Measurements from ENCODE around the gene GPC5.

GPC5 gene

DNA sequence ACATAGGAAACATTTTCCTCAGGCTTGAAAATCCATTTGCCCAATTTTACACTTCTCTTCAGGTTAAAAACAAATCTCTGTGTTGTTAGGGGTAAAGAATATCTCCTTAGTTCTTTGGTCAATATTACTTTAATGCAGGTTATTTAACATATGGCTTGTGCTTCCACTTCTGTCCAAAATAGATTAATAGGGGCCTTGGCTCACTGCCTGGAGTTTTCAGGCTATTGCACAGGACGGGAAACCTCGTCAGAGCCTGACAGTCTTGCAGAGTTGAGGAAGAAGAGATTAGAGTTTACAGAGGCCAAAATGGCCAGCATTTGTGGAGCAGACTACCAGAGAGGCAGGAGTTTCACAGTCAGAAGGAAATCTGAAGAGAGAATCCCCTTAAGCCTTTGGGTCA is 964.3 kb downstream of the GPC5 start:
- DNase-seq (ENCODE audit: low spot score): no peak

DNA sequence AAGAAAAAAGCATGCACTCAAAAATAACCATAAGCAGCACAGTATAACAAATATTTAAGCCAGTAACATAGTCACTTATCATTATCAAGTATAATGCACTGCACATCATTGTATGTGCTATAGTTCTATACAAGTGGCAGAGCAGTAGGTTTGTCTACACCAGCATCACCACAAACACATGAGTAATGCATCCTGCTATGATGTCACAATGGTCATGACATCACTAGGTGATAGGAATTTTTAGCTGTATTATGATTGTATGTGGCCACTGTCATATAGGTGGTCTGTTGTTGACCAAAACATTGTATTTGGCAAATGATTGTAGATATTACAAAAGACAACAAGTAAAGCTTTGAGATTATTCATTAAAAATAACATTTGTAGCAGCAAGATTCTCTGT is 967.5 kb downstream of the GPC5 start:
- no peak for DNase-seq (ENCODE audit: low spot score)

DNA sequence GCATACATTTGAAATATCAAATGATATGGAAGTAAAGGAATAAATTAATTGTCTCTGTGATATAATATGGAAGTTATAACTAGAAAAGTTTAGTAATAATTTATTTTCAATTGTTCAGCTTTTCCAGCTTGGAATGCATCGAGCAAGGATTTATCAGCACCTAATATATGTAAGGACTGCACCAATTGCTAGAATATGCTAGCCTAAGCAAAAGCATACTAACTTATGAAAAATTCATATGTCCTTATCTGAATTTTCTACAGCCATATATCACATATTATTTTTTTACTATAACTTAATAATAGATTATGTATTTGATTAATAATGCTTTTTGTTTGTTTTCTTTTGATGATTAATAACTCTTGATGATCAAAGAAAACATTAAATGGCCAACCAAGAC is 979.0 kb downstream of the GPC5 start:
- no peak for DNase-seq (ENCODE audit: low spot score)

DNA sequence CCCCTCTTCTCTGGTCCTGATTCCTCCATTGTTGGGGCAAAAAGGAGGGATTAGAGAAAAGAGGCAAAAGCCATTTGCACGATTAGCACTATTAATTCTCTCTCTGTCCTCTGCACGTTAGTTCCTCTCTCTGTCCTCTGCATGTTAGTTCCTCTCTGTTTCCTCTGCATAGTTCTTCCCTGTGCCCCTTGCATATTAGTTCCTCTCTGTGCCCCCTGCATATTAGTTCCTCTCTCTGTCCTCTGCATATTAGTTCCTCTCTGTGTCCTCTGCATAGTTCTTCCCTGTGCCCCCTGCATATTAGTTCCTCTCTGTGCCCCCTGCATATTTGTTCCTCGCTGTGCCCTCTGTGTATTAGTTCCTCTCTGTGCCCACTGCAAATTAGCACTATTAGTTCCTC is 981.0 kb downstream of the GPC5 start:
- DNase-seq (ENCODE audit: low spot score): no peak

- no peak for DNase-seq (ENCODE audit: low spot score)
Measured at GRCh38 chr13:92384410-92384809, 986.0 kb downstream of the GPC5 start.

GRCh38 chr13:92387245-92387644 is 988.8 kb downstream of the GPC5 start:
- DNase-seq (ENCODE audit: low spot score): no peak

DNA sequence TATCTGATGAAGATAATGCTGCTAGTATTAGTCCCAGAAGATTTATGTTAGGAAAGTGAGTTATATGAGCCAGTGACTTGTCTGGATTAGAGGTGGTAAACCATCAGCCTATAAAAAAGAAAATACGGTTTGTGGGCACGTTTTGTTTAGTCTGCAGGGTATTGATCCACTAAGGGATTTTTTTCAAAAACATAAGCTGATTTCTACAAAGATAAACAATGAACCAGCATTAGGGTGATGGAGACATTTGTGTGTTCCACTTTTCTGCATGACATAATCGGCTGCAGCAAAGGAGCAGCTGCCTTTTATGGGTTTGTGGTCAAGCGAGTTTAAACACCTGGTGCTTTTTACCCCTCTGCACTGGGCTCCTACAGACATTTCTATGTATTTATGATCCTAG is 991.8 kb downstream of the GPC5 start:
- no peak for DNase-seq (ENCODE audit: low spot score)

GRCh38 chr13:92403606-92404005 is 1005.2 kb downstream of the GPC5 start:
- no peak for DNase-seq (ENCODE audit: low spot score)

- no peak for DNase-seq (ENCODE audit: low spot score)
Measured at GRCh38 chr13:92407858-92408257, 1009.4 kb downstream of the GPC5 start.

DNA sequence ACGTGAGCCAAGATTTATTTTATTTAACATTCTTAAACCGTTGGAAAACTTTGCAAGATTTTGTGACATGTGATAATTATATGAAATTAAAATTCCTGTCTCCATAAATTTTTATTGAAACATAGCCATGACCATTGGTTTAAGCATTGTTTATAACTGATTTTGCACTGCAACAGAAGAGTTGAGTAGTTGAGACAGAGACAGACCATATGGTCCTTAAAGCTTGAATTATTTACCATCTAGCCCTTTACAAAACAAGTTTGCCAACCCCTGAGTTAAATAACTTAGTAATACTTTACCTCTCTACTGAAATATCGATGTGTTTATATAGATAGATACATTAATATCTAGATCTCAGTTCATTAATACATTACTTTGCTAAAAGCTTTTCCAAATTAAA is 1014.1 kb downstream of the GPC5 start:
- no peak for DNase-seq (ENCODE audit: low spot score)

DNA sequence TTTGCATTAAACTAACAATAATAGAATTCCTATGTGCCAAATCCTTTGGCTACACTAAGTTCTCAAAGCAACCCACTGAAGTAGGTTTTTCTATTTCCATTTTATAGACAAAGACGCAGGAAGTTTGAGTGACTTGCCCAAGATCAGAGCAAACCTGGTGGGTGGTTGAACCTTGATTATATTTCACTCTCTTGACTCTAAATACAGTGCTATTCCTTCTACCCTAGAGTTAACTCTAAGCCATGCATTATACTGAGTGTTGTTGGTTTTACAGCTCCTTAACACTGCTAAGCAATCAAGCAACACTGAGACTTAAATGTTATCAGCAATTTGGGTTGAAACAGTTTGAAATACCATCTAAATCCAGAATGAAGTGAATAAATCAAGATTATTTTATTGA is 1014.6 kb downstream of the GPC5 start:
- no peak for DNase-seq (ENCODE audit: low spot score)

DNA sequence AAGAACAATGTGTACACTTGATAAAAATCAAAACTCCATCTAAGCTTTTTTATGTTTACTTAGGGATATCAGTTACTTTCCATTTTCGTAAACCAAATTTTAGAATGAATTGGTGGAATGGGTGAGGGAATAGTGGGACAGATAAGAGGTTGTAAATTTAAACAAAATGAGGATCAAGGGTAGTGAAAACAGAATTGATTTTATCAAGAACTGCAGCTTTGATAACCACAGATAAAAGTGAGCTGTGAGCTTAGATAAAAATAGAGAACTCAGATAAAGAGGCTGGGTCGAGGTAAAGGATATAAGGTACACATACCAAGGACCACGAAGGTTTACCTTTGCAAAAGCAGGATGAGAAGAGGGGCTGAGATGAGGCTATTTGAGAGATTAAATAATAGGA is 1015.0 kb downstream of the GPC5 start:
- no peak for DNase-seq (ENCODE audit: low spot score)

DNA sequence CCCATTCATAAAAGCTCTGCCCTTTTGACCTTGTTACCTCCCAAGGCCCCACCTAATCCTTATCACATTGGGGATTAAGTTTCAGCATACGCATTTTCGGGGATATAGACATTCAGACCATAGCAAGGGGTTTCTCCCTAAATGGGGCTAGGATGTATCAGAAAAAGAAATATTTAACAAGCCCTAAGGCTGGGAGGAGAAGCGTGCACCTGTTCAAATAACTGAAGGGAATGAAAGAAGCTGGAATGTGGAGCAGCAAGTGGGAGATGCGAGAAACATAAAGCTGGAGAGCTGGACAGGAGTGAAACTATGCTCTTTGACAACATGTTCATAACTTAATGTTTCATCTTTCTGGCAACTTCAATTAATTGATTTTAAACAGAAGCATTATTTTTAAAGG is 1016.4 kb downstream of the GPC5 start:
- no peak for DNase-seq (ENCODE audit: low spot score)

GRCh38 chr13:92415781-92416180 is 1017.4 kb downstream of the GPC5 start:
- DNase-seq (ENCODE audit: low spot score): no peak

GRCh38 chr13:92418818-92419412 is 1020.5 kb downstream of the GPC5 start:
- no peak for DNase-seq (ENCODE audit: low spot score)

DNA sequence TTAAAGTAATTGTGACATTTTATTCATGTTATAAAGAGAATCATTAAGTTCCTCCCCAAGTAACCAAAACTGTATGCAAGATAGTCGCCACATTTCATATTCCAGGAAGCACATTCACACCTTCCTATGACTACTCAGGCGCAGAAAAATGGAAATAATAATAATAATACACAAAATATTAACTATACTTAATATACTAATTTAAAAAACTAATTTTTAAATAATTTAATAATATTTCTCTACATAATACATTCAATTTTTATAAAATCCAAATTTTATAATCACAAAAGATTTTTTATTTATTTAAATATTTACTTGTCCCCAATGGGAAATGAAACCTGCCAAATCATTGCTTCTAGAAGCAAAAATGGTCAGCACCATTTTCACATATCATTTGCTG is 1030.8 kb downstream of the GPC5 start:
- no peak for DNase-seq (ENCODE audit: low spot score)

GRCh38 chr13:92433386-92433785 is 1035.0 kb downstream of the GPC5 start:
- no peak for DNase-seq (ENCODE audit: low spot score)

GRCh38 chr13:92433963-92434362 is 1035.5 kb downstream of the GPC5 start:
- DNase-seq (ENCODE audit: low spot score): no peak

- DNase-seq (ENCODE audit: low spot score): no peak
Measured at GRCh38 chr13:92436924-92437323, 1038.5 kb downstream of the GPC5 start.

- DNase-seq (ENCODE audit: low spot score): no peak
Measured at GRCh38 chr13:92444244-92444643, 1045.8 kb downstream of the GPC5 start.

DNA sequence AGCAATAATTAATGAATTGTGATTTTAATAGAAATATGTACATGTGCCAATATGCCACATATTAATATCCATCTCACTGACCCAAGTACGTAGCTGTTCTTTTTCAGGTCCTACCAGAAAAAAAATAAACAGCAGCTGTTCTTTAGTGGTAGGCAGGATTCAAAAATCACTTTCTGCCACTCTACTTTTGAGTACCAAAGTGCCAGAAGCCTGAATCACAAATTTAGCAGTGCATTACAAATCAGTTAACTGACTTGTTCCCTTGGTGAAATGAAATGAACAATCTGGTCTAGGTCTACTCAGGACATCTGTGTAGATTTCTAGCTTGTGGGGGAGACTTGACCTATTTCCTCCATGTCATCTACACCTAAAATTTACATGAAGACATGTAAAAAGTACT is 1052.6 kb downstream of the GPC5 start:
- no peak for DNase-seq (ENCODE audit: low spot score)

DNA sequence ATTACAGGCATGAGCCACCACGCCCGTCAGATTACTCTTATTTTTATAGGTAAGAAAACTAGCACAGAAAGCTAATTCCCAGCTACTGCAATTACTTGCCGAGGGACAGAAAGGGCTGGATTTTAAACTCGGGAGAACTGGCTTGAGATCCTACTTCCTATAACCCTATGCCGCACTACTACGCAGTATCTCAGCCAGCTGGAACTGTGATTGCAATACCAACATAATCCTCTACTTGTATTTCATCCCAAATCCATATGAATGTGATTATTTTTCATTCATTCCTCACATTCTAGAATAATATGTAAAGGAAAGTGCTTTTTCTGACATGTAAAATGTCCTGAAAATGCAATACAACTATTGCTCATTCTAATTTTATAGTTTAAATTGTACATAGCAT is 1054.4 kb downstream of the GPC5 start:
- no peak for DNase-seq (ENCODE audit: low spot score)

GRCh38 chr13:92459306-92459705 is 1060.9 kb downstream of the GPC5 start:
- DNase-seq (ENCODE audit: low spot score): no peak

DNA sequence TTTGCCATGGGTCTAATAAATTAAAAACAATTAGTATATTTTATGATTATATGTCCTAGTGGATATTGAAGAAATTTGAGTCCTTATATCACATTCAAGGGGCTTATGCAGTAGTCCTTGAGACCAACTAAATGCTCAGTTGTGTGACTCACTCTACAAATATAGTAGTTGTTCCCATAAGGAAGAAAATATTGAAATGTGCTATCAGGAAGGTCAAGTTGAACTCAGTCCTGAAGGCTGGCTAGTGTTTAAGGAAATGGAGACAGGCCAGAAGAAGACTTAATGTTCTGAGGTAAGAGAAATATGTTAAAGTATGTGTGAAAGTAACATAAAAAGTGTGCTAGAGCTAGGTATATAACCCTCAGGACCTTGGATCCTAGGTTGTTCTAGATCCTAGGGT is 1062.1 kb downstream of the GPC5 start:
- DNase-seq (ENCODE audit: low spot score): no peak

- DNase-seq (ENCODE audit: low spot score): no peak
Measured at GRCh38 chr13:92461402-92461801, 1063.0 kb downstream of the GPC5 start.
